Right kidney (tissue), 1 donor: Measurements from ENCODE around the gene NBL1.
A peak's percentile ranks its signal among the peaks of the same experiment; 100 is the strongest.

ENCODE experiments used
- DNase-seq: peaks from one replicate; pipeline ENCODE4 v3.0.0-alpha.2; 2016

The NBL1 gene

GRCh38 chr1:19665496-19666465 lies 21.7 kb downstream of the NBL1 start:
- peak; percentile 56 for DNase-seq

- DNase-seq: no peak
These were observed 24.8 kb downstream of the NBL1 start for GRCh38 chr1:19668888-19669287.

- DNase-seq: no peak
These were observed 26.7 kb downstream of the NBL1 start for GRCh38 chr1:19670787-19671186.

GRCh38 chr1:19672237-19672636 lies 28.1 kb downstream of the NBL1 start:
- DNase-seq: no peak

- no peak for DNase-seq
These were observed 31.7 kb downstream of the NBL1 start for GRCh38 chr1:19675797-19676196.

GRCh38 chr1:19676438-19676922 lies 32.4 kb downstream of the NBL1 start:
- no peak for DNase-seq

GRCh38 chr1:19678493-19678892 lies 34.4 kb downstream of the NBL1 start:
- DNase-seq: no peak

- DNase-seq: no peak
These were observed 34.9 kb downstream of the NBL1 start for GRCh38 chr1:19678931-19679453.

- no peak for DNase-seq
These were observed 35.6 kb downstream of the NBL1 start for GRCh38 chr1:19679691-19680090.

GRCh38 chr1:19680644-19681043 lies 36.5 kb downstream of the NBL1 start:
- DNase-seq: no peak

GRCh38 chr1:19682257-19682656 lies 38.1 kb downstream of the NBL1 start:
- no peak for DNase-seq

- DNase-seq: no peak
These were observed 38.8 kb downstream of the NBL1 start for GRCh38 chr1:19682901-19683300.

GRCh38 chr1:19683351-19683750 lies 39.2 kb downstream of the NBL1 start:
- DNase-seq: no peak

GRCh38 chr1:19684677-19685076 lies 40.6 kb downstream of the NBL1 start:
- DNase-seq: no peak

- DNase-seq: no peak
These were observed 41.9 kb downstream of the NBL1 start for GRCh38 chr1:19685994-19686393.

- no peak for DNase-seq
These were observed 43.3 kb downstream of the NBL1 start for GRCh38 chr1:19687414-19687813.

- DNase-seq: no peak
These were observed 44.1 kb downstream of the NBL1 start for GRCh38 chr1:19688041-19688842.

- no peak for DNase-seq
These were observed 45.1 kb downstream of the NBL1 start for GRCh38 chr1:19689085-19689757.

GRCh38 chr1:19689856-19690255 lies 45.7 kb downstream of the NBL1 start:
- no peak for DNase-seq

- no peak for DNase-seq
These were observed 46.2 kb downstream of the NBL1 start for GRCh38 chr1:19690342-19690741.

- no peak for DNase-seq
These were observed 50.2 kb downstream of the NBL1 start for GRCh38 chr1:19694298-19694697.

- no peak for DNase-seq
These were observed 51.7 kb downstream of the NBL1 start for GRCh38 chr1:19695772-19696171.
